Panc1 (cell line): ENCODE data around the gene ALDH5A1. TPM values are rescaled to one million over a fixed set of nuclear protein-coding genes. Genes with fewer than 3 reads are reported as not detected.

ENCODE experiments used
- ATAC-seq: fragments of 200-7000 bp; cut with Tn5 transposase; 2 replicates; pipeline ENCODE4 v1.9.1; 2020; ENCODE audit warnings: mild to moderate bottlenecking, moderate library complexity
- BruUV-seq: library from RNA; stranded (reverse); fragments of 400-500 nt; replicated peaks from 2 replicates; lab custom pipeline; 2021; lab: Mats Ljungman, UMichigan
- CTCF ChIA-PET: fragments of 300-600 bp; sonication (Branson Sonifier 250); formaldehyde crosslinking; loops from one replicate; lab custom pipeline; 2022; ENCODE audit warnings: antibody characterized with exemption; lab: Charles Lee
- POLR2A ChIA-PET: fragments of 300-600 bp; sonication (Branson Sonifier 250); formaldehyde crosslinking; loops from one replicate; lab custom pipeline; 2022; ENCODE audit warnings: antibody characterized with exemption; lab: Charles Lee
- DNase-seq: peaks from one replicate; pipeline ENCODE4 v3.0.0-alpha.2; 2010; ENCODE audit warnings: low read depth, low spot score
- H3K27ac ChIP-seq: 2 replicates; pipeline ENCODE4 v1.5.1; 2011; ENCODE audit warnings: mild to moderate bottlenecking, low read length, inconsistent platforms
- H3K27me3 ChIP-seq: fragments of 200-500 bp; sonication (Bioruptor generic); 2 replicates; pipeline ENCODE4 v1.6.0; 2014; ENCODE audit warnings: low read length, inconsistent platforms; ENCODE audit not compliant: control insufficient read depth, insufficient read depth
- H3K36me3 ChIP-seq: fragments of 200-500 bp; sonication (Bioruptor generic); 2 replicates; pipeline ENCODE4 v1.5.1; 2014; ENCODE audit warnings: inconsistent platforms, mild to moderate bottlenecking, low read length, moderate library complexity; ENCODE audit not compliant: control insufficient read depth, insufficient read depth
- H3K4me1 ChIP-seq: 2 replicates; pipeline ENCODE4 v1.5.1; 2011; ENCODE audit warnings: inconsistent platforms, mild to moderate bottlenecking, low read length, moderate library complexity; ENCODE audit not compliant: control insufficient read depth, insufficient read depth
- H3K4me3 ChIP-seq, 2 experiments: 2 replicates each; pipeline ENCODE4 v1.5.1; 2011 to 2012; ENCODE audit warnings: low read depth in 2 of 2, low read length in 2 of 2, mild to moderate bottlenecking in 2 of 2, inconsistent platforms in 1 of 2, moderate library complexity in 1 of 2
- H3K9me3 ChIP-seq: fragments of 200-500 bp; sonication (Bioruptor generic); 2 replicates; pipeline ENCODE4 v1.5.1; 2014; ENCODE audit warnings: low read depth, mild to moderate bottlenecking, inconsistent platforms, low read length, moderate library complexity; ENCODE audit not compliant: control insufficient read depth, insufficient read depth
- CTCF ChIP-seq: fragments of 450-650 bp; IDR thresholded peaks from 2 replicates; pipeline ENCODE4 v1.5.1; 2017; ENCODE audit warnings: mild to moderate bottlenecking
- POLR2AphosphoS5 ChIP-seq: IDR thresholded peaks from 2 replicates; pipeline ENCODE4 v1.6.1; 2012; ENCODE audit warnings: mild to moderate bottlenecking, low read depth, low read length, moderate library complexity
- REST ChIP-seq, 2 experiments: IDR thresholded peaks; 2 replicates each; pipeline ENCODE4 v1.6.1; 2011 to 2012; ENCODE audit warnings: low read depth in 2 of 2, control low read depth in 1 of 2, low read length in 1 of 2, mild to moderate bottlenecking in 1 of 2, moderate library complexity in 1 of 2; ENCODE audit not compliant: insufficient read depth in 1 of 2
- SIN3A ChIP-seq: IDR thresholded peaks from 2 replicates; pipeline ENCODE4 v1.6.1; 2012; ENCODE audit warnings: low read depth, mild to moderate bottlenecking, low read length, moderate library complexity, borderline replicate concordance; ENCODE audit not compliant: insufficient read depth
- TCF7L2 ChIP-seq: IDR thresholded peaks from 2 replicates; pipeline ENCODE4 v1.6.1; 2011; ENCODE audit warnings: mild to moderate bottlenecking, low read depth, low read length, inconsistent platforms
- in situ Hi-C: cut with HindIII; loops from 2 replicates; pipeline ENCODE4 v1.10.0; 2016; ENCODE audit warnings: low sequenced_read_pairs, low pct_unique_long_range_greater_than_20kb
- intact Hi-C: fragments of 100-400 bp; cut with micrococcal nuclease; formaldehyde crosslinking; loops from one replicate; pipeline ENCODE4 v1.10.0; 2022; ENCODE audit not compliant: unreplicated experiment
- total RNA-seq: library from RNA; stranded (reverse); gene quantifications from one replicate; pipeline ENCODE4 v1.2.1, GENCODE V29; 2021; ENCODE audit not compliant: unreplicated experiment

ALDH5A1 gene
- total RNA-seq, 1 experiment from 2014 or later, result 4.2 TPM

GRCh38 chr6:24584382-24584720 is 89.6 kb downstream of the ALDH5A1 start:
- DNase-seq, result no peak
- Histone ChIP-seq H3K27ac (no peak overlapping the region), H3K36me3 (no peaks in the 10 kb centered on the region), H3K27me3 (no peaks in the 10 kb centered on the region), H3K4me3 (no peak overlapping the region), H3K9me3 (no peaks in the 10 kb centered on the region), H3K4me1 (no peaks in the 10 kb centered on the region)
- ATAC-seq, result no peak
- no peak for TF ChIP-seq CTCF
- no peak for TF ChIP-seq POLR2AphosphoS5
- TF ChIP-seq SIN3A, result no peak
- no peak for TF ChIP-seq TCF7L2
- no peak for TF ChIP-seq REST (IDR thresholded peaks at IDR 0.05; ENCODE audit: insufficient read depth in 1 of 2, low read depth in 2 of 2, low read length in 1 of 2)
- ChIA-PET CTCF (interaction anchor here (0.6 kb wide), 1 partner anchor 185 kb away, joined by 4 read pairs; no protein-coding TSS in a partner anchor), POLR2A (interaction anchor here (0.5 kb wide), 1 partner anchor 81 kb away, joined by 3 read pairs; no protein-coding TSS in a partner anchor)
- BruUV-seq, result no TSS peak
- intact Hi-C loops, result loop anchor here (1.0 to 10.0 kb wide), 3 partner anchors 114 to 490 kb away; no protein-coding TSS in a partner anchor
- in situ Hi-C loops, result no loop called here

Other genes with a start within 250 kb of the ALDH5A1 start
- 0.15 TPM for gene DCDC2, start 136.9 kb upstream of the ALDH5A1 start, total RNA-seq
- 26.0 TPM for gene MRS2, start 92.0 kb upstream of the ALDH5A1 start, total RNA-seq
- gene GPLD1, start 5.4 kb upstream of the ALDH5A1 start, total RNA-seq, result 0.98 TPM
- 2.0 TPM for gene KIAA0319, start 151.2 kb downstream of the ALDH5A1 start, total RNA-seq
- gene TDP2, start 171.9 kb downstream of the ALDH5A1 start, total RNA-seq, result 33.6 TPM
- gene ACOT13, start 172.1 kb downstream of the ALDH5A1 start, total RNA-seq, result 31.6 TPM
- gene C6orf62, start 224.2 kb downstream of the ALDH5A1 start, total RNA-seq, result 153 TPM